SK-N-SH (cell line): ENCODE measurements around the gene ABAT.

Experiments
- ELF1 ChIP-seq: IDR thresholded peaks from 2 replicates; pipeline ENCODE4 v1.4.0; 2012
- EP300 ChIP-seq, 2 experiments: IDR thresholded peaks; 2 replicates each; pipeline versions ENCODE4 v1.4.0 to v1.6.1; 2012; ENCODE audit warnings: borderline replicate concordance in 1 of 2, low read depth in 1 of 2, low read length in 1 of 2
- EZH2phosphoT487 ChIP-seq: fragments of 200-600 bp; sonication (generic); IDR thresholded peaks from 2 replicates; pipeline ENCODE4 v1.6.1; 2017; ENCODE audit warnings: low read depth, mixed run types, mild to moderate bottlenecking, antibody characterized with exemption, moderate library complexity, borderline replicate concordance
- IRF3 ChIP-seq: fragments of 150-350 bp; IDR thresholded peaks from 2 replicates; pipeline ENCODE4 v1.6.1; 2016; ENCODE audit warnings: mild to moderate bottlenecking, low read depth, low read length
- PBX3 ChIP-seq: IDR thresholded peaks from 2 replicates; pipeline ENCODE4; 2012
- POLR2AphosphoS5 ChIP-seq: IDR thresholded peaks from 2 replicates; pipeline ENCODE4 v1.6.1; 2012; ENCODE audit warnings: low read depth, low read length
- REST ChIP-seq: IDR thresholded peaks from 2 replicates; pipeline ENCODE4 v1.6.1; 2012; ENCODE audit warnings: mild to moderate bottlenecking, low read depth, low read length, moderate library complexity
- SIN3A ChIP-seq: IDR thresholded peaks from 2 replicates; pipeline ENCODE4 v1.6.1; 2012; ENCODE audit warnings: low read depth, mild to moderate bottlenecking, low read length, moderate library complexity, borderline replicate concordance
- TAF1 ChIP-seq: IDR thresholded peaks from 2 replicates; pipeline ENCODE4 v1.6.1; 2012; ENCODE audit warnings: low read depth, mild to moderate bottlenecking, low read length, moderate library complexity, borderline replicate concordance
- TCF12 ChIP-seq: IDR thresholded peaks from 2 replicates; pipeline ENCODE4 v1.4.0; 2012
- TF ChIP-seq, protein P1 (sequence below): fragments of 200-600 bp; sonication (generic); IDR thresholded peaks from 2 replicates; pipeline ENCODE4 v1.6.1; 2017; ENCODE audit warnings: antibody characterized with exemption, mild to moderate bottlenecking, moderate library complexity
- TF ChIP-seq, protein P2 (sequence below): fragments of 150-350 bp; IDR thresholded peaks from 2 replicates; pipeline ENCODE4 v1.6.1; 2017; ENCODE audit warnings: antibody characterized with exemption, low read length, low read depth, borderline replicate concordance

- TF ChIP-seq TCF12, result no peak
- TF ChIP-seq EZH2phosphoT487, result no peak
- TF ChIP-seq POLR2AphosphoS5, result no peak
- no peak for TF ChIP-seq SIN3A
- TF ChIP-seq, protein P1, sequence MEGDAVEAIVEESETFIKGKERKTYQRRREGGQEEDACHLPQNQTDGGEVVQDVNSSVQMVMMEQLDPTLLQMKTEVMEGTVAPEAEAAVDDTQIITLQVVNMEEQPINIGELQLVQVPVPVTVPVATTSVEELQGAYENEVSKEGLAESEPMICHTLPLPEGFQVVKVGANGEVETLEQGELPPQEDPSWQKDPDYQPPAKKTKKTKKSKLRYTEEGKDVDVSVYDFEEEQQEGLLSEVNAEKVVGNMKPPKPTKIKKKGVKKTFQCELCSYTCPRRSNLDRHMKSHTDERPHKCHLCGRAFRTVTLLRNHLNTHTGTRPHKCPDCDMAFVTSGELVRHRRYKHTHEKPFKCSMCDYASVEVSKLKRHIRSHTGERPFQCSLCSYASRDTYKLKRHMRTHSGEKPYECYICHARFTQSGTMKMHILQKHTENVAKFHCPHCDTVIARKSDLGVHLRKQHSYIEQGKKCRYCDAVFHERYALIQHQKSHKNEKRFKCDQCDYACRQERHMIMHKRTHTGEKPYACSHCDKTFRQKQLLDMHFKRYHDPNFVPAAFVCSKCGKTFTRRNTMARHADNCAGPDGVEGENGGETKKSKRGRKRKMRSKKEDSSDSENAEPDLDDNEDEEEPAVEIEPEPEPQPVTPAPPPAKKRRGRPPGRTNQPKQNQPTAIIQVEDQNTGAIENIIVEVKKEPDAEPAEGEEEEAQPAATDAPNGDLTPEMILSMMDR, result no peak
- no peak for TF ChIP-seq ELF1
- no peak for TF ChIP-seq TAF1
- TF ChIP-seq REST, result no peak
- TF ChIP-seq EP300 (IDR thresholded peaks at IDR 0.05; ENCODE audit: borderline replicate concordance in 1 of 2, low read depth in 1 of 2, low read length in 1 of 2), result no peak
- TF ChIP-seq, protein P2, sequence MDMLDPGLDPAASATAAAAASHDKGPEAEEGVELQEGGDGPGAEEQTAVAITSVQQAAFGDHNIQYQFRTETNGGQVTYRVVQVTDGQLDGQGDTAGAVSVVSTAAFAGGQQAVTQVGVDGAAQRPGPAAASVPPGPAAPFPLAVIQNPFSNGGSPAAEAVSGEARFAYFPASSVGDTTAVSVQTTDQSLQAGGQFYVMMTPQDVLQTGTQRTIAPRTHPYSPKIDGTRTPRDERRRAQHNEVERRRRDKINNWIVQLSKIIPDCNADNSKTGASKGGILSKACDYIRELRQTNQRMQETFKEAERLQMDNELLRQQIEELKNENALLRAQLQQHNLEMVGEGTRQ, result no peak
- TF ChIP-seq IRF3, result no peak
- TF ChIP-seq PBX3, result no peak
Observed at GRCh38 chr16:8645141-8645521, 29.3 kb upstream of the ABAT start.
